Measurements from ENCODE around the gene RHOC.

The RHOC gene

GRCh38 chr1:112674440-112674985 lies 32.4 kb downstream of the RHOC start, which contains the start of gene MOV10:
Gene MOV10, plus strand, starts transcription at chr1:112674659. Its CDS starts 254 bp downstream, at chr1:112674913.
- peak; percentile 74 for ATAC-seq (ENCODE audit: insufficient read depth, low read depth)
- peak; percentile 76 for DNase-seq
- peaks cover 49% of the 10 kb centered on the region for H3K79me2 ChIP-seq (ENCODE audit: insufficient read depth, low read length)
- H3K9ac ChIP-seq (ENCODE audit: low read depth, low read length) = peak within 1 kb of the TSS; percentile 86
- H3K4me3 ChIP-seq (ENCODE audit: low read depth in 1 of 2, low read length in 2 of 2) = peak within 1 kb of the TSS; percentile 58 to 68
- H3K36me3 ChIP-seq (ENCODE audit: insufficient read depth, low read length) = peaks cover 43% of the 10 kb centered on the region
- no peaks in the 10 kb centered on the region for H4K20me1 ChIP-seq (ENCODE audit: insufficient read depth, low read length)
- peak within 1 kb of the TSS; percentile 88 for H3K27ac ChIP-seq (ENCODE audit: low read length)
- no peak for TF ChIP-seq CTCF (IDR thresholded peaks at IDR 0.05; ENCODE audit: borderline replicate concordance, extremely low read depth, low read length, poor library complexity, severe bottlenecking)
- TF ChIP-seq EZH2 (IDR thresholded peaks at IDR 0.05; ENCODE audit: borderline replicate concordance, low read depth, low read length, severe bottlenecking) = no peak
- peak within 1 kb of the TSS; percentile 93 for H2AFZ ChIP-seq (ENCODE audit: low read depth, low read length)
- H3K4me2 ChIP-seq (ENCODE audit: insufficient read depth, low read length) = peak within 1 kb of the TSS; percentile 95
- H3K27me3 ChIP-seq (ENCODE audit: insufficient read depth, low read length, poor library complexity) = no peaks in the 10 kb centered on the region
- H3K4me1 ChIP-seq (ENCODE audit: insufficient read depth, low read length) = peaks cover 34% of the 10 kb centered on the region
- H3K9me3 ChIP-seq (ENCODE audit: insufficient read depth, low read length, severe bottlenecking) = no peaks in the 10 kb centered on the region

GRCh38 chr1:112673592-112674439 lies 33.1 kb downstream of the RHOC start:
- DNase-seq = no peak
- no peaks in the 10 kb centered on the region for H3K9me3 ChIP-seq (ENCODE audit: insufficient read depth, low read length, severe bottlenecking)
- H3K27ac ChIP-seq (ENCODE audit: low read length) = peak overlapping the region; percentile 88

GRCh38 chr1:112672842-112673241 lies 34.1 kb downstream of the RHOC start:
- no peak for ATAC-seq (ENCODE audit: insufficient read depth, low read depth)
- Histone ChIP-seq H2AFZ (ENCODE audit: low read depth, low read length) (no peak overlapping the region), H3K27ac (ENCODE audit: low read length) (no peak overlapping the region)

More at GRCh38 chr1:112673592-112674439, 33.1 kb downstream of the RHOC start:
- peak; percentile 19; the same call in 2 of the 3 replicates for ATAC-seq (ENCODE audit: insufficient read depth, low read depth)
- peak overlapping the region; percentile 95 for H3K4me2 ChIP-seq (ENCODE audit: insufficient read depth, low read length)
- no peaks in the 10 kb centered on the region for H4K20me1 ChIP-seq (ENCODE audit: insufficient read depth, low read length)
- peaks cover 34% of the 10 kb centered on the region for H3K4me1 ChIP-seq (ENCODE audit: insufficient read depth, low read length)
- H3K27me3 ChIP-seq (ENCODE audit: insufficient read depth, low read length, poor library complexity) = no peaks in the 10 kb centered on the region
- H3K9ac ChIP-seq (ENCODE audit: low read depth, low read length) = peak overlapping the region; percentile 86
- H3K79me2 ChIP-seq (ENCODE audit: insufficient read depth, low read length) = peaks cover 42% of the 10 kb centered on the region
- H3K4me3 ChIP-seq (ENCODE audit: low read depth in 1 of 2, low read length in 2 of 2) = peak overlapping the region; percentile 58 to 68
- H2AFZ ChIP-seq (ENCODE audit: low read depth, low read length) = peak overlapping the region; percentile 93
- peaks cover 50% of the 10 kb centered on the region for H3K36me3 ChIP-seq (ENCODE audit: insufficient read depth, low read length)
- TF ChIP-seq CTCF (IDR thresholded peaks at IDR 0.05; ENCODE audit: borderline replicate concordance, extremely low read depth, low read length, poor library complexity, severe bottlenecking) (peak; percentile 46), EZH2 (IDR thresholded peaks at IDR 0.05; ENCODE audit: borderline replicate concordance, low read depth, low read length, severe bottlenecking) (no peak)

More at GRCh38 chr1:112672842-112673241, 34.1 kb downstream of the RHOC start:
- TF ChIP-seq CTCF (IDR thresholded peaks at IDR 0.05; ENCODE audit: borderline replicate concordance, extremely low read depth, low read length, poor library complexity, severe bottlenecking) (no peak), EZH2 (IDR thresholded peaks at IDR 0.05; ENCODE audit: borderline replicate concordance, low read depth, low read length, severe bottlenecking) (no peak)
- no peak overlapping the region for H3K9ac ChIP-seq (ENCODE audit: low read depth, low read length)
- H3K4me1 ChIP-seq (ENCODE audit: insufficient read depth, low read length) = peaks cover 34% of the 10 kb centered on the region
- no peaks in the 10 kb centered on the region for H3K27me3 ChIP-seq (ENCODE audit: insufficient read depth, low read length, poor library complexity)
- no peak for DNase-seq
- H3K4me3 ChIP-seq (ENCODE audit: low read depth in 1 of 2, low read length in 2 of 2) = no peak overlapping the region
- H3K9me3 ChIP-seq (ENCODE audit: insufficient read depth, low read length, severe bottlenecking) = no peaks in the 10 kb centered on the region
- peaks cover 55% of the 10 kb centered on the region for H3K36me3 ChIP-seq (ENCODE audit: insufficient read depth, low read length)
- H4K20me1 ChIP-seq (ENCODE audit: insufficient read depth, low read length) = no peaks in the 10 kb centered on the region
- H3K4me2 ChIP-seq (ENCODE audit: insufficient read depth, low read length) = no peak overlapping the region
- peaks cover 33% of the 10 kb centered on the region for H3K79me2 ChIP-seq (ENCODE audit: insufficient read depth, low read length)

Measured in DND-41 (cell line).